Measurements from ENCODE around the gene SERPINA5. TPM values are rescaled to one million over a fixed set of nuclear protein-coding genes. Genes with fewer than 3 reads are reported as not detected.
"Not testable (repeated sequence)": the region's sequence is repeated elsewhere in the genome, so short reads cannot be mapped to it uniquely, and the experiment has no call there.

Gene SERPINA5
- total RNA-seq, 6 experiments from 2014 or later, result 24.7 to 317 (median 167) TPM

DNA sequence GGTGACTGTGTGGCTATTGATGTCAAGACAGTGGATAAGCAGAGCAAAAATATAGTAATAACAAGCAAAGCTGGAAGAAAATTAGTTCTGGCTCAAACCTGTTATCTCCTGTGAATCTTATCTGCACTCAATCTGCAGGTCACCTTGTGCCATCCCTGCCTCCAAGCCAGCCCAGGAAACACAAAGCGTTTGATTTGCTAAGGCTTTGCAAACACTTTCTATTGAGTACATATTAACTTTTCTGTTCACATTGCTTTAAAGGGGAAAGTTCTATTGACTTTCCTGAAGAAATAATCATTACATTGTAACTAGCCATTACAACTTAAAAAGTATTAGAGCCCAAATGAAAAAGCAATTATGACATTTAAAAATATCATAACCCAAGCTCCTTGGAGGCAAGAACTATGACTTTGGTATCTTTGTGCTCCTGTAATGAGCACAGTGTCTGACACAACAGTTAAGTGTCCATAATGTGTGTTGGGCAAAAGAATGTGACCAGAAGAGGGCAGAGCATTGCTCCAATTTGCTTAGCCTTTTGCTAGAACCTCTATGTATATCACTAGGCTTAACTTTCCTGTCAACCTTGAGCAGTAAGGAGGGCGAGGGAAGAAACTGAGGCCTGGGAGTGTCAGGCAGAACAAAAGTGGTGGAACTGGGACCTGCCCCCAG, 55.7 kb downstream of the SERPINA5 start:
- intact Hi-C loops (cut with DNase I), result no loop called here
- no peaks in the 10 kb centered on the region for H3K27me3 ChIP-seq
- WGBS (ENCODE audit: insufficient coverage, low coverage, low lambda C conversion rate, missing lambda C conversion rate), result 28% methylated on average over 2 of the region's 2 CpGs
- ATAC-seq, result peak; percentile 65 to 75 (median 70)
- TF ChIP-seq, protein P1, sequence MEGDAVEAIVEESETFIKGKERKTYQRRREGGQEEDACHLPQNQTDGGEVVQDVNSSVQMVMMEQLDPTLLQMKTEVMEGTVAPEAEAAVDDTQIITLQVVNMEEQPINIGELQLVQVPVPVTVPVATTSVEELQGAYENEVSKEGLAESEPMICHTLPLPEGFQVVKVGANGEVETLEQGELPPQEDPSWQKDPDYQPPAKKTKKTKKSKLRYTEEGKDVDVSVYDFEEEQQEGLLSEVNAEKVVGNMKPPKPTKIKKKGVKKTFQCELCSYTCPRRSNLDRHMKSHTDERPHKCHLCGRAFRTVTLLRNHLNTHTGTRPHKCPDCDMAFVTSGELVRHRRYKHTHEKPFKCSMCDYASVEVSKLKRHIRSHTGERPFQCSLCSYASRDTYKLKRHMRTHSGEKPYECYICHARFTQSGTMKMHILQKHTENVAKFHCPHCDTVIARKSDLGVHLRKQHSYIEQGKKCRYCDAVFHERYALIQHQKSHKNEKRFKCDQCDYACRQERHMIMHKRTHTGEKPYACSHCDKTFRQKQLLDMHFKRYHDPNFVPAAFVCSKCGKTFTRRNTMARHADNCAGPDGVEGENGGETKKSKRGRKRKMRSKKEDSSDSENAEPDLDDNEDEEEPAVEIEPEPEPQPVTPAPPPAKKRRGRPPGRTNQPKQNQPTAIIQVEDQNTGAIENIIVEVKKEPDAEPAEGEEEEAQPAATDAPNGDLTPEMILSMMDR (IDR thresholded peaks at IDR 0.05), result peak; percentile 39 to 59 (median 48)
- no peak for TF ChIP-seq POLR2A (IDR thresholded peaks at IDR 0.05)
- H3K36me3 ChIP-seq, result no peaks in the 10 kb centered on the region
- no peaks in the 10 kb centered on the region for H3K9me3 ChIP-seq
- H3K27ac ChIP-seq, result peak overlapping the region in 2 of 3 donors; percentile 3 to 58
- peak in 2 of 3 donors; percentile 80 to 81 for DNase-seq
- H3K4me1 ChIP-seq, result peaks cover 0 to 62% (median 26%) of the 10 kb centered on the region in 4 donors
- H3K4me3 ChIP-seq, result peak overlapping the region in 1 of 3 donors; percentile 8

DNA sequence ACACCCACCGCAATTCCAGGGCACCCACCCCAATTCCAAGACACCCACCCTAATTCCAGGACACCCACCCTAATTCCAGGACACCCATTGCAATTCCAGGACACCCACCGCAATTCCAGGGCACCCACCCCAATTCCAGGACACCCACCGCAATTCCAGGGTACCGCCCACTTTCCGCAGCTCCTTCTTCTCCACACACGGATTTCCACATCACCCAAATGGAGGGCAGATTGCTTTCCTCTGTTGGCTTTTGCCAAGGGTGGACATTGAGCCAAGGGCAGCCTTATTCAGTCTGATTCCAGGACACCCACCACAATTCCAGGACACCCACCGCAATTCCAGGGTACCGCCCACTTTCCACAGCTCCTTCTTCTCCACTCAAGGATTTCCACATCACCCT, 56.6 kb downstream of the SERPINA5 start:
- ATAC-seq, result peak in 2 of 4 donors; percentile 2 to 13
- H3K36me3 ChIP-seq; H3K27me3 ChIP-seq; H3K9me3 ChIP-seq; intact Hi-C loops (cut with DNase I); H3K27ac ChIP-seq: not testable (repeated sequence)
- peaks cover 0 to 52% (median 22%) of the 10 kb centered on the region in 4 donors for H3K4me1 ChIP-seq
- DNase-seq, result peak in 1 of 3 donors; percentile 51
- WGBS (ENCODE audit: insufficient coverage, low coverage, low lambda C conversion rate, missing lambda C conversion rate), result 40% methylated on average over 6 of the region's 8 CpGs
- peak overlapping the region in 1 of 3 donors; percentile 10 for H3K4me3 ChIP-seq

DNA sequence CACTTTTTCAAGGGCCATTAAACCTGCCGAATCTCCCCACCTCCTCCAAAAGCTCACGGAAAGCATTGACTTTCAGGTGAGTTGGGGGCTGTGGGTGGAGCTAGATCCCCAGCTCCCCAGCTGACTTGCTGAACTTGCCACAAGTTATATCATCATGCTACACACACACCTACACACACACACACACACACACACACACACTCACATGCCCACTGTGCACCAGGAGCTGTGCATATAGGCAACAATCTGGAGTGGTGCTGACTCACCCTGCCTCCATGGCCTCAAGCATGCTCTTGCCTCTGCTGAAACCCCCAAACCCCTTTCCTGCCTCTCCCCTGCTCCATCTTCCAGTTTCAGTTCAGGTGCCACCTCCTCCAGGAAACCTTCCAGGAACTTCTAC, 57.1 kb downstream of the SERPINA5 start:
- Histone ChIP-seq H3K27me3 (no peaks in the 10 kb centered on the region), H3K36me3 (no peaks in the 10 kb centered on the region), H3K9me3 (no peaks in the 10 kb centered on the region), H3K4me1 (peaks cover 0 to 47% (median 19%) of the 10 kb centered on the region in 4 donors), H3K27ac (peak overlapping the region in 1 of 3 donors; percentile 33), H3K4me3 (peak overlapping the region in 1 of 3 donors; percentile 10)
- intact Hi-C loops (cut with DNase I), result no loop called here
- TF ChIP-seq, protein P1 (IDR thresholded peaks at IDR 0.05), result no peak
- no peak for TF ChIP-seq POLR2A (IDR thresholded peaks at IDR 0.05)
- 54% methylated on average over 2 of the region's 2 CpGs for WGBS (ENCODE audit: insufficient coverage, low coverage, low lambda C conversion rate, missing lambda C conversion rate)
- DNase-seq (peak in 1 of 3 donors; percentile 40), ATAC-seq (peak in 1 of 4 donors; percentile 5)

DNA sequence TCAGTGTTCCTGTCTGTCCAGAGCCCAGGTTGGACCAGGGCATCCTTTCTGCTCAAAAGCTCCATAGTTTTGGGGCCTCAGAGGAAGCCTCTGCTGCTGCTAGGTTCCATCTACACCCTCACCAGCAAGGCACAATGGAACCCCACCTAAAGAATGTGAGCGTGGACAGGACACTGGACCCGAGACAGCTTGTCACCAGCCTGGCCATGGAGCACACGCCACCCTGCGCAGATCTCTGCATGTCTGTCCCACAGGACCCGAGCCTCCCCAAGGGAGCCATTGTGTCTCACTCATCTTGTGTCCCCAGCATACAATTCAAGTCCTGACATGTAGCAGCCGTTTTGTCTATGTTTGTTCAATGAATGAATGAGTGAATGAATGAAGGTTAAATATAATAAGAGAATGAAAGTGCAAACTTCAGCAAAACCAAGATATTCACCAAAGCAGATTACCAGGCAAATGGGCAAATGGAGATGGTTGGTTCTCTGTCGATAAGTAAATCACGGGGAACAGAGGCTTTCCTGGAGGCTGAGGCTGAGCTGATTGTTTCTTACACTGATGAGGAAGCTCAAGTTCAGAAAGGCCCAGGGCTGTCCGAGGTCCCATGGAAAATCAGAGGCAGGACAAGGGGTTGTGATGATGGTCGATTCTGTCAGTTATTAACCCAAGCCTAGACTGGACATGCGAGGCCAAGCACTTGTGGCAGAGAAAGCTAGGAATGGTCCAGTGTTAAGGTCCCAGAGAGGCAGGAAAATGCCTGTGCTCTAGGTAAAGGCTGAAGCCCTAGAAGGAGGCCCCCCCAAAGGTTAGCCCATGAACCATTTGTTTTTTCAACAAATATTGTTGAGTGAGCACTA, 58.0 kb downstream of the SERPINA5 start:
- Histone ChIP-seq H3K9me3 (no peaks in the 10 kb centered on the region), H3K27me3 (no peaks in the 10 kb centered on the region), H3K36me3 (no peaks in the 10 kb centered on the region), H3K4me3 (no peak overlapping the region), H3K27ac (peak overlapping the region in 1 of 3 donors; percentile 33), H3K4me1 (peaks cover 0 to 39% (median 16%) of the 10 kb centered on the region in 4 donors)
- intact Hi-C loops (cut with DNase I), result no loop called here
- peak; percentile 26 to 50 (median 41) for ATAC-seq
- no peak for TF ChIP-seq POLR2A (IDR thresholded peaks at IDR 0.05)
- TF ChIP-seq, protein P1 (IDR thresholded peaks at IDR 0.05), result no peak
- DNase-seq, result peak in 1 of 3 donors; percentile 45
- 59% methylated on average over 9 of the region's 11 CpGs for WGBS (ENCODE audit: insufficient coverage, low coverage, low lambda C conversion rate, missing lambda C conversion rate)

Data from right lobe of liver (tissue), 6 donors.